ENCODE data around the gene LRRD1. TPM values are rescaled to one million over a fixed set of nuclear protein-coding genes. Genes with fewer than 3 reads are reported as not detected.

Gene LRRD1
- total and polyA plus RNA-seq, 9 of the 15 experiments (the other 6 are each of a cell fraction or from before 2014, with no cell fraction given): 0.07 to 0.15 TPM; not detected in 7

GRCh38 chr7:92161271-92161670 is 17.7 kb downstream of the LRRD1 start (continued):
- TF ChIP-seq, protein P1, sequence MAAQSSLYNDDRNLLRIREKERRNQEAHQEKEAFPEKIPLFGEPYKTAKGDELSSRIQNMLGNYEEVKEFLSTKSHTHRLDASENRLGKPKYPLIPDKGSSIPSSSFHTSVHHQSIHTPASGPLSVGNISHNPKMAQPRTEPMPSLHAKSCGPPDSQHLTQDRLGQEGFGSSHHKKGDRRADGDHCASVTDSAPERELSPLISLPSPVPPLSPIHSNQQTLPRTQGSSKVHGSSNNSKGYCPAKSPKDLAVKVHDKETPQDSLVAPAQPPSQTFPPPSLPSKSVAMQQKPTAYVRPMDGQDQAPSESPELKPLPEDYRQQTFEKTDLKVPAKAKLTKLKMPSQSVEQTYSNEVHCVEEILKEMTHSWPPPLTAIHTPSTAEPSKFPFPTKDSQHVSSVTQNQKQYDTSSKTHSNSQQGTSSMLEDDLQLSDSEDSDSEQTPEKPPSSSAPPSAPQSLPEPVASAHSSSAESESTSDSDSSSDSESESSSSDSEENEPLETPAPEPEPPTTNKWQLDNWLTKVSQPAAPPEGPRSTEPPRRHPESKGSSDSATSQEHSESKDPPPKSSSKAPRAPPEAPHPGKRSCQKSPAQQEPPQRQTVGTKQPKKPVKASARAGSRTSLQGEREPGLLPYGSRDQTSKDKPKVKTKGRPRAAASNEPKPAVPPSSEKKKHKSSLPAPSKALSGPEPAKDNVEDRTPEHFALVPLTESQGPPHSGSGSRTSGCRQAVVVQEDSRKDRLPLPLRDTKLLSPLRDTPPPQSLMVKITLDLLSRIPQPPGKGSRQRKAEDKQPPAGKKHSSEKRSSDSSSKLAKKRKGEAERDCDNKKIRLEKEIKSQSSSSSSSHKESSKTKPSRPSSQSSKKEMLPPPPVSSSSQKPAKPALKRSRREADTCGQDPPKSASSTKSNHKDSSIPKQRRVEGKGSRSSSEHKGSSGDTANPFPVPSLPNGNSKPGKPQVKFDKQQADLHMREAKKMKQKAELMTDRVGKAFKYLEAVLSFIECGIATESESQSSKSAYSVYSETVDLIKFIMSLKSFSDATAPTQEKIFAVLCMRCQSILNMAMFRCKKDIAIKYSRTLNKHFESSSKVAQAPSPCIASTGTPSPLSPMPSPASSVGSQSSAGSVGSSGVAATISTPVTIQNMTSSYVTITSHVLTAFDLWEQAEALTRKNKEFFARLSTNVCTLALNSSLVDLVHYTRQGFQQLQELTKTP (IDR thresholded peaks at IDR 0.05; ENCODE audit: low read depth in 1 of 2, partially characterized antibody in 2 of 2): peak in 1 of 2 experiments; percentile 25
- TF ChIP-seq, protein P2, sequence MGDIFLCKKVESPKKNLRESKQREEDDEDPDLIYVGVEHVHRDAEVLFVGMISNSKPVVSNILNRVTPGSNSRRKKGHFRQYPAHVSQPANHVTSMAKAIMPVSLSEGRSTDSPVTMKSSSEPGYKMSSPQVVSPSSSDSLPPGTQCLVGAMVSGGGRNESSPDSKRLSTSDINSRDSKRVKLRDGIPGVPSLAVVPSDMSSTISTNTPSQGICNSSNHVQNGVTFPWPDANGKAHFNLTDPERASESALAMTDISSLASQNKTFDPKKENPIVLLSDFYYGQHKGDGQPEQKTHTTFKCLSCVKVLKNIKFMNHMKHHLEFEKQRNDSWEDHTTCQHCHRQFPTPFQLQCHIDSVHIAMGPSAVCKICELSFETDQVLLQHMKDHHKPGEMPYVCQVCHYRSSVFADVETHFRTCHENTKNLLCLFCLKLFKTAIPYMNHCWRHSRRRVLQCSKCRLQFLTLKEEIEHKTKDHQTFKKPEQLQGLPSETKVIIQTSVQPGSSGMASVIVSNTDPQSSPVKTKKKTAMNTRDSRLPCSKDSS (IDR thresholded peaks at IDR 0.05; ENCODE audit: low read depth, partially characterized antibody): no peak
- TF ChIP-seq IRF2 (CRISPR knock-in tag; IDR thresholded peaks at IDR 0.05): no peak
- TF ChIP-seq NFXL1 (CRISPR knock-in tag; IDR thresholded peaks at IDR 0.05): no peak
- TF ChIP-seq E2F3 (CRISPR knock-in tag; IDR thresholded peaks at IDR 0.05): no peak
- TF ChIP-seq BRF1 (IDR thresholded peaks at IDR 0.05; ENCODE audit: borderline replicate concordance, extremely low read depth, insufficient read length): no peak
- peak; percentile 70 for TF ChIP-seq SMAD4 (CRISPR knock-in tag; conservative IDR thresholded peaks at IDR 0.05)
- TF ChIP-seq, protein P3, sequence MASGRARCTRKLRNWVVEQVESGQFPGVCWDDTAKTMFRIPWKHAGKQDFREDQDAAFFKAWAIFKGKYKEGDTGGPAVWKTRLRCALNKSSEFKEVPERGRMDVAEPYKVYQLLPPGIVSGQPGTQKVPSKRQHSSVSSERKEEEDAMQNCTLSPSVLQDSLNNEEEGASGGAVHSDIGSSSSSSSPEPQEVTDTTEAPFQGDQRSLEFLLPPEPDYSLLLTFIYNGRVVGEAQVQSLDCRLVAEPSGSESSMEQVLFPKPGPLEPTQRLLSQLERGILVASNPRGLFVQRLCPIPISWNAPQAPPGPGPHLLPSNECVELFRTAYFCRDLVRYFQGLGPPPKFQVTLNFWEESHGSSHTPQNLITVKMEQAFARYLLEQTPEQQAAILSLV (tag; IDR thresholded peaks at IDR 0.05): no peak
- no peak for TF ChIP-seq ZNF354B (CRISPR knock-in tag; IDR thresholded peaks at IDR 0.05)
- TF ChIP-seq BRD9 (IDR thresholded peaks at IDR 0.05; ENCODE audit: low read depth, partially characterized antibody): no peak
- TF ChIP-seq SIN3A (IDR thresholded peaks at IDR 0.05; ENCODE audit: borderline replicate concordance in 2 of 2, control insufficient read depth in 1 of 2, low read depth in 2 of 2, low read length in 2 of 2): no peak
- TF ChIP-seq TAF15 (IDR thresholded peaks at IDR 0.05; ENCODE audit: low read depth, low read length): no peak
- TF ChIP-seq THAP12 (CRISPR knock-in tag; IDR thresholded peaks at IDR 0.05): no peak
- TF ChIP-seq PYGO2 (tag; IDR thresholded peaks at IDR 0.05): 0 out of 2 replicates have a peak, but pooled peaks have one; percentile 47
- TF ChIP-seq, protein P4, sequence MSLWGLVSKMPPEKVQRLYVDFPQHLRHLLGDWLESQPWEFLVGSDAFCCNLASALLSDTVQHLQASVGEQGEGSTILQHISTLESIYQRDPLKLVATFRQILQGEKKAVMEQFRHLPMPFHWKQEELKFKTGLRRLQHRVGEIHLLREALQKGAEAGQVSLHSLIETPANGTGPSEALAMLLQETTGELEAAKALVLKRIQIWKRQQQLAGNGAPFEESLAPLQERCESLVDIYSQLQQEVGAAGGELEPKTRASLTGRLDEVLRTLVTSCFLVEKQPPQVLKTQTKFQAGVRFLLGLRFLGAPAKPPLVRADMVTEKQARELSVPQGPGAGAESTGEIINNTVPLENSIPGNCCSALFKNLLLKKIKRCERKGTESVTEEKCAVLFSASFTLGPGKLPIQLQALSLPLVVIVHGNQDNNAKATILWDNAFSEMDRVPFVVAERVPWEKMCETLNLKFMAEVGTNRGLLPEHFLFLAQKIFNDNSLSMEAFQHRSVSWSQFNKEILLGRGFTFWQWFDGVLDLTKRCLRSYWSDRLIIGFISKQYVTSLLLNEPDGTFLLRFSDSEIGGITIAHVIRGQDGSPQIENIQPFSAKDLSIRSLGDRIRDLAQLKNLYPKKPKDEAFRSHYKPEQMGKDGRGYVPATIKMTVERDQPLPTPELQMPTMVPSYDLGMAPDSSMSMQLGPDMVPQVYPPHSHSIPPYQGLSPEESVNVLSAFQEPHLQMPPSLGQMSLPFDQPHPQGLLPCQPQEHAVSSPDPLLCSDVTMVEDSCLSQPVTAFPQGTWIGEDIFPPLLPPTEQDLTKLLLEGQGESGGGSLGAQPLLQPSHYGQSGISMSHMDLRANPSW (CRISPR knock-in tag; IDR thresholded peaks at IDR 0.05): no peak
- no peak for TF ChIP-seq MTA1 (IDR thresholded peaks at IDR 0.05; ENCODE audit: borderline replicate concordance)
- TF ChIP-seq ZNF830 (CRISPR knock-in tag; IDR thresholded peaks at IDR 0.05): no peak

Data from K562 (cell line).